ENCODE results near the gene SENP5.

DNA sequence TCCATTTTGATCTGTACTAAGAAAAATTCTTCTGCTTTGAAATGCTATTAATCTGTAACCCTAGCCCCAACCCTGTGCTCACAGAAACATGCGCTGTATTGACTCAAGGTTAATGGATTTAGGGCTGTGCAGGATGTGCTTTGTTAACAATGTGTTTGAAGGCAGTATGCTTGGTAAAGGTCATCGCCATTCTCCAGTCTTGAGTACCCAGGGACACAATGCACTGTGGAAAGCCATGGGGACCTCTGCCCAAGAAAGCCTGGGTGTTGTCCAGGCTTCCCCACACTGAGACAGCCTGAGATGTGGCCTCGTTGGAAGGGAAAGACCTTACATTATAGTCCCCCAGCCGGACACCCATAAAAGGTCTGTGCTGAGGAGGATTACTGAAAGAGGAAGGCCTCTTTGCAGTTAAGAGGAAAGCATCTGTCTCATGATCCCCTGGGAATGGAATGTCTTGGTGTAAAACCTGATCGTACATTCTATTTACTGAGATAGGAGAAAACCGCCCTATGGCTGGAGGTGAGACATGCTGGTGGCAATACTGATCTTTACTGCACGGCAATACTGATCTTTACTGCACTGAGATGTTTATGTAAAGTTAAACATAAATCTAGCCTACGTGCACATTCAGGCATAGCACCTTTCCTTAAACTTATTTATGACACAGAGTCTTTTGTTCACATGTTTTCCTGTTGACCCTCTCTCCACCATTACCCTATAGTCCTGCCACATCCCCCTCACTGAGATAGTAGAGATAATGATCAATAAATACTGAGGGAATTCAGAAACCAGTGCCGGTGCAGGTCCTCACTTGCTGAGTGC lies 94.6 kb downstream of the SENP5 start:
- TF ChIP-seq, protein P1, sequence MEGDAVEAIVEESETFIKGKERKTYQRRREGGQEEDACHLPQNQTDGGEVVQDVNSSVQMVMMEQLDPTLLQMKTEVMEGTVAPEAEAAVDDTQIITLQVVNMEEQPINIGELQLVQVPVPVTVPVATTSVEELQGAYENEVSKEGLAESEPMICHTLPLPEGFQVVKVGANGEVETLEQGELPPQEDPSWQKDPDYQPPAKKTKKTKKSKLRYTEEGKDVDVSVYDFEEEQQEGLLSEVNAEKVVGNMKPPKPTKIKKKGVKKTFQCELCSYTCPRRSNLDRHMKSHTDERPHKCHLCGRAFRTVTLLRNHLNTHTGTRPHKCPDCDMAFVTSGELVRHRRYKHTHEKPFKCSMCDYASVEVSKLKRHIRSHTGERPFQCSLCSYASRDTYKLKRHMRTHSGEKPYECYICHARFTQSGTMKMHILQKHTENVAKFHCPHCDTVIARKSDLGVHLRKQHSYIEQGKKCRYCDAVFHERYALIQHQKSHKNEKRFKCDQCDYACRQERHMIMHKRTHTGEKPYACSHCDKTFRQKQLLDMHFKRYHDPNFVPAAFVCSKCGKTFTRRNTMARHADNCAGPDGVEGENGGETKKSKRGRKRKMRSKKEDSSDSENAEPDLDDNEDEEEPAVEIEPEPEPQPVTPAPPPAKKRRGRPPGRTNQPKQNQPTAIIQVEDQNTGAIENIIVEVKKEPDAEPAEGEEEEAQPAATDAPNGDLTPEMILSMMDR (IDR thresholded peaks at IDR 0.05; ENCODE audit: borderline replicate concordance, extremely low read depth, low read length, poor library complexity, severe bottlenecking) = no peak
- TF ChIP-seq EZH2 (IDR thresholded peaks at IDR 0.05; ENCODE audit: borderline replicate concordance, low read depth, low read length, severe bottlenecking) = no peak

Measured in DND-41 (cell line).